ENCODE results near the gene ARFGAP3. TPM values are rescaled to one million over a fixed set of nuclear protein-coding genes. Genes with fewer than 3 reads are reported as not detected.

ARFGAP3 gene
- polyA plus RNA-seq, 1 of the 3 experiments (the other 2 are of a cell fraction): 12.6 TPM

- Histone ChIP-seq H2AFZ (ENCODE audit: low read depth) (no peak overlapping the region), H3K9me3 (no peaks in the 10 kb centered on the region), H3K9me2 (no peaks in the 10 kb centered on the region), H3F3A (replicated peaks; ENCODE audit: insufficient read depth) (no peaks in the 10 kb centered on the region), H4K20me1 (ENCODE audit: insufficient read depth) (no peaks in the 10 kb centered on the region), H3K9ac (no peak overlapping the region), H3K79me2 (ENCODE audit: insufficient read depth) (no peaks in the 10 kb centered on the region), H3K27me3 (ENCODE audit: insufficient read depth) (no peaks in the 10 kb centered on the region), H3K4me2 (no peak overlapping the region), H3K4me3 (ENCODE audit: low read depth in 2 of 2, low read length in 1 of 2) (no peak overlapping the region), H3K27ac (ENCODE audit: low read depth in 2 of 2, low read length in 1 of 2) (no peak overlapping the region), H3K4me1 (ENCODE audit: control insufficient read depth in 1 of 2, insufficient read depth in 2 of 2, low read depth in 1 of 2, low read length in 1 of 2) (no peaks in the 10 kb centered on the region), H3K36me3 (replicated peaks in 1 of 2; ENCODE audit: control insufficient read depth in 1 of 2, insufficient read depth in 2 of 2, low read length in 1 of 2) (peaks cover 0 to 27% of the 10 kb centered on the region in 2 experiments)
- WGBS (ENCODE audit: low lambda C conversion rate): 90% methylated on average over 4 of the region's 12 CpGs
- TF ChIP-seq NRF1 (IDR thresholded peaks at IDR 0.05; ENCODE audit: low read depth, low read length) (no peak), FOSL2 (IDR thresholded peaks at IDR 0.05; ENCODE audit: borderline replicate concordance, low read depth) (no peak), ELF1 (IDR thresholded peaks at IDR 0.05) (no peak), RXRA (IDR thresholded peaks at IDR 0.05; ENCODE audit: borderline replicate concordance, low read depth) (no peak), NFIC (IDR thresholded peaks at IDR 0.05; ENCODE audit: borderline replicate concordance) (no peak), POLR2AphosphoS5 (IDR thresholded peaks at IDR 0.05; ENCODE audit: low read depth, low read length) (no peak), MXI1 (IDR thresholded peaks at IDR 0.05; ENCODE audit: low read depth, low read length) (no peak), FOXM1 (IDR thresholded peaks at IDR 0.05; ENCODE audit: low read depth) (no peak), TEAD4 (IDR thresholded peaks at IDR 0.05; ENCODE audit: borderline replicate concordance, insufficient read depth) (no peak)
- TF ChIP-seq, protein P1, sequence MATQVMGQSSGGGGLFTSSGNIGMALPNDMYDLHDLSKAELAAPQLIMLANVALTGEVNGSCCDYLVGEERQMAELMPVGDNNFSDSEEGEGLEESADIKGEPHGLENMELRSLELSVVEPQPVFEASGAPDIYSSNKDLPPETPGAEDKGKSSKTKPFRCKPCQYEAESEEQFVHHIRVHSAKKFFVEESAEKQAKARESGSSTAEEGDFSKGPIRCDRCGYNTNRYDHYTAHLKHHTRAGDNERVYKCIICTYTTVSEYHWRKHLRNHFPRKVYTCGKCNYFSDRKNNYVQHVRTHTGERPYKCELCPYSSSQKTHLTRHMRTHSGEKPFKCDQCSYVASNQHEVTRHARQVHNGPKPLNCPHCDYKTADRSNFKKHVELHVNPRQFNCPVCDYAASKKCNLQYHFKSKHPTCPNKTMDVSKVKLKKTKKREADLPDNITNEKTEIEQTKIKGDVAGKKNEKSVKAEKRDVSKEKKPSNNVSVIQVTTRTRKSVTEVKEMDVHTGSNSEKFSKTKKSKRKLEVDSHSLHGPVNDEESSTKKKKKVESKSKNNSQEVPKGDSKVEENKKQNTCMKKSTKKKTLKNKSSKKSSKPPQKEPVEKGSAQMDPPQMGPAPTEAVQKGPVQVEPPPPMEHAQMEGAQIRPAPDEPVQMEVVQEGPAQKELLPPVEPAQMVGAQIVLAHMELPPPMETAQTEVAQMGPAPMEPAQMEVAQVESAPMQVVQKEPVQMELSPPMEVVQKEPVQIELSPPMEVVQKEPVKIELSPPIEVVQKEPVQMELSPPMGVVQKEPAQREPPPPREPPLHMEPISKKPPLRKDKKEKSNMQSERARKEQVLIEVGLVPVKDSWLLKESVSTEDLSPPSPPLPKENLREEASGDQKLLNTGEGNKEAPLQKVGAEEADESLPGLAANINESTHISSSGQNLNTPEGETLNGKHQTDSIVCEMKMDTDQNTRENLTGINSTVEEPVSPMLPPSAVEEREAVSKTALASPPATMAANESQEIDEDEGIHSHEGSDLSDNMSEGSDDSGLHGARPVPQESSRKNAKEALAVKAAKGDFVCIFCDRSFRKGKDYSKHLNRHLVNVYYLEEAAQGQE (IDR thresholded peaks at IDR 0.05; ENCODE audit: low read depth, low read length): no peak
- TF ChIP-seq, protein P2, sequence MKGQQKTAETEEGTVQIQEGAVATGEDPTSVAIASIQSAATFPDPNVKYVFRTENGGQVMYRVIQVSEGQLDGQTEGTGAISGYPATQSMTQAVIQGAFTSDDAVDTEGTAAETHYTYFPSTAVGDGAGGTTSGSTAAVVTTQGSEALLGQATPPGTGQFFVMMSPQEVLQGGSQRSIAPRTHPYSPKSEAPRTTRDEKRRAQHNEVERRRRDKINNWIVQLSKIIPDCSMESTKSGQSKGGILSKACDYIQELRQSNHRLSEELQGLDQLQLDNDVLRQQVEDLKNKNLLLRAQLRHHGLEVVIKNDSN (IDR thresholded peaks at IDR 0.05; ENCODE audit: borderline replicate concordance, low read depth): no peak
- TF ChIP-seq, protein P3, sequence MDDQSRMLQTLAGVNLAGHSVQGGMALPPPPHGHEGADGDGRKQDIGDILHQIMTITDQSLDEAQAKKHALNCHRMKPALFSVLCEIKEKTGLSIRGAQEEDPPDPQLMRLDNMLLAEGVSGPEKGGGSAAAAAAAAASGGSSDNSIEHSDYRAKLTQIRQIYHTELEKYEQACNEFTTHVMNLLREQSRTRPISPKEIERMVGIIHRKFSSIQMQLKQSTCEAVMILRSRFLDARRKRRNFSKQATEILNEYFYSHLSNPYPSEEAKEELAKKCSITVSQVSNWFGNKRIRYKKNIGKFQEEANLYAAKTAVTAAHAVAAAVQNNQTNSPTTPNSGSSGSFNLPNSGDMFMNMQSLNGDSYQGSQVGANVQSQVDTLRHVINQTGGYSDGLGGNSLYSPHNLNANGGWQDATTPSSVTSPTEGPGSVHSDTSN (IDR thresholded peaks at IDR 0.05): no peak
- TF ChIP-seq, protein P4, sequence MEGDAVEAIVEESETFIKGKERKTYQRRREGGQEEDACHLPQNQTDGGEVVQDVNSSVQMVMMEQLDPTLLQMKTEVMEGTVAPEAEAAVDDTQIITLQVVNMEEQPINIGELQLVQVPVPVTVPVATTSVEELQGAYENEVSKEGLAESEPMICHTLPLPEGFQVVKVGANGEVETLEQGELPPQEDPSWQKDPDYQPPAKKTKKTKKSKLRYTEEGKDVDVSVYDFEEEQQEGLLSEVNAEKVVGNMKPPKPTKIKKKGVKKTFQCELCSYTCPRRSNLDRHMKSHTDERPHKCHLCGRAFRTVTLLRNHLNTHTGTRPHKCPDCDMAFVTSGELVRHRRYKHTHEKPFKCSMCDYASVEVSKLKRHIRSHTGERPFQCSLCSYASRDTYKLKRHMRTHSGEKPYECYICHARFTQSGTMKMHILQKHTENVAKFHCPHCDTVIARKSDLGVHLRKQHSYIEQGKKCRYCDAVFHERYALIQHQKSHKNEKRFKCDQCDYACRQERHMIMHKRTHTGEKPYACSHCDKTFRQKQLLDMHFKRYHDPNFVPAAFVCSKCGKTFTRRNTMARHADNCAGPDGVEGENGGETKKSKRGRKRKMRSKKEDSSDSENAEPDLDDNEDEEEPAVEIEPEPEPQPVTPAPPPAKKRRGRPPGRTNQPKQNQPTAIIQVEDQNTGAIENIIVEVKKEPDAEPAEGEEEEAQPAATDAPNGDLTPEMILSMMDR (IDR thresholded peaks at IDR 0.05): no peak
- TF ChIP-seq, protein P5, sequence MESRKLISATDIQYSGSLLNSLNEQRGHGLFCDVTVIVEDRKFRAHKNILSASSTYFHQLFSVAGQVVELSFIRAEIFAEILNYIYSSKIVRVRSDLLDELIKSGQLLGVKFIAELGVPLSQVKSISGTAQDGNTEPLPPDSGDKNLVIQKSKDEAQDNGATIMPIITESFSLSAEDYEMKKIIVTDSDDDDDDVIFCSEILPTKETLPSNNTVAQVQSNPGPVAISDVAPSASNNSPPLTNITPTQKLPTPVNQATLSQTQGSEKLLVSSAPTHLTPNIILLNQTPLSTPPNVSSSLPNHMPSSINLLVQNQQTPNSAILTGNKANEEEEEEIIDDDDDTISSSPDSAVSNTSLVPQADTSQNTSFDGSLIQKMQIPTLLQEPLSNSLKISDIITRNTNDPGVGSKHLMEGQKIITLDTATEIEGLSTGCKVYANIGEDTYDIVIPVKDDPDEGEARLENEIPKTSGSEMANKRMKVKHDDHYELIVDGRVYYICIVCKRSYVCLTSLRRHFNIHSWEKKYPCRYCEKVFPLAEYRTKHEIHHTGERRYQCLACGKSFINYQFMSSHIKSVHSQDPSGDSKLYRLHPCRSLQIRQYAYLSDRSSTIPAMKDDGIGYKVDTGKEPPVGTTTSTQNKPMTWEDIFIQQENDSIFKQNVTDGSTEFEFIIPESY (IDR thresholded peaks at IDR 0.05; ENCODE audit: borderline replicate concordance, low read depth): no peak
- TF ChIP-seq, protein P6, sequence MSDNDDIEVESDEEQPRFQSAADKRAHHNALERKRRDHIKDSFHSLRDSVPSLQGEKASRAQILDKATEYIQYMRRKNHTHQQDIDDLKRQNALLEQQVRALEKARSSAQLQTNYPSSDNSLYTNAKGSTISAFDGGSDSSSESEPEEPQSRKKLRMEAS (IDR thresholded peaks at IDR 0.05; ENCODE audit: low read depth): no peak
- CTCF ChIA-PET: no interaction called here
- DNase-seq: no peak
- POLR2A ChIA-PET: no interaction called here
Measured at GRCh38 chr22:42881298-42881697, 24.2 kb upstream of the ARFGAP3 start.

Measured in SK-N-SH (cell line).